Tibial nerve (tissue), 4 donors: Measurements from ENCODE around the gene RNASEH2A.

Experiments used
- EP300 ChIP-seq, 2 donors: sonication (generic); formaldehyde crosslinking; IDR thresholded peaks; one replicate each; pipeline ENCODE4 v1.6.1; 2017; ENCODE audit warnings: antibody characterized with exemption in 2 of 2, mild to moderate bottlenecking in 1 of 2
- POLR2A ChIP-seq, 2 donors: fragments of 450-650 bp; IDR thresholded peaks; one replicate each; pipeline ENCODE4 v1.6.1; 2017; ENCODE audit warnings: antibody characterized with exemption in 2 of 2, mild to moderate bottlenecking in 2 of 2, moderate library complexity in 2 of 2
- TF ChIP-seq, protein P1 (sequence below), 5 experiments: fragments of 200-600 bp in 3 of 5; fragments of 450-650 bp in 2 of 5; sonication (generic) in 3 of 5; IDR thresholded peaks; one replicate each; pipeline ENCODE4 v1.5.1; 2016 to 2019; ENCODE audit warnings: antibody characterized with exemption in 5 of 5, mild to moderate bottlenecking in 3 of 5, moderate library complexity in 2 of 5

DNA sequence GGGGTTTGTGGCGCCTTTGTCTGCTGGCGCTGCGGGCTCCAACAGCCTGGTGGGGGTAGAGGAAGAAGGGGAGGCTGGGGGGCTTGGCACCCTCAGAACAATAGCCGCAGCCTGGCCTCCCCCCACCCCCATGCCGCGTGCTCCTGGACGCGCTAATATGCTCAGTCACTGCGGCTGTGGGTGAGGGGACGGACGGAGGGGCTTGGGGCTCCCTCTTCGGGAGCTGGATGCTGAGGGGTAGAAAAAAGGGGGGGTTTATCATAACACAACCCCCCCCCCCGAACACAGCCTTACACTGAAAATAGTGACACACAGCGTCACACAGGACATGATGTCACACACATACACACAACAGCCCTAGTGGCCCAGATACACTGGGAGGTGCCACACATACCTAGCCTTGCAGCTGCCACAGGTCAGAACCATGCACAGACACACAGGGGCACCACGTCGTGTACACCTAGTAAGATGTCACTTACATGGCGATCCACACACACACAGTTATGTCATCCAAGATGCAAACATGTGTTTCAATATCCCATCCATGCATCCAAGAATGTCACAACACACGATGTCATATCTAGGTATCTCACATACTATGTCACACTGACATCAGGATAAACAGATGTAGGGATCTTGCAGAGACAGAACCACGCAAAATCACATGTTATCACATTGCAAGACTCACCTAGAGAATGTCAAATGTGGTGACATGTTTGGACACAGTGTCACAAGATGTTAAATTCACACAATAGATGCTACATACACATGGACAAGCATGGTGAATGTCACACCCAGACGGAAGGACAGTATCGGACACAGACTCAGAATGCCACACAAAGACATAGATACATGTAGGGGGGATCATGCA is 32.7 kb downstream of the RNASEH2A start:
- TF ChIP-seq, protein P1, sequence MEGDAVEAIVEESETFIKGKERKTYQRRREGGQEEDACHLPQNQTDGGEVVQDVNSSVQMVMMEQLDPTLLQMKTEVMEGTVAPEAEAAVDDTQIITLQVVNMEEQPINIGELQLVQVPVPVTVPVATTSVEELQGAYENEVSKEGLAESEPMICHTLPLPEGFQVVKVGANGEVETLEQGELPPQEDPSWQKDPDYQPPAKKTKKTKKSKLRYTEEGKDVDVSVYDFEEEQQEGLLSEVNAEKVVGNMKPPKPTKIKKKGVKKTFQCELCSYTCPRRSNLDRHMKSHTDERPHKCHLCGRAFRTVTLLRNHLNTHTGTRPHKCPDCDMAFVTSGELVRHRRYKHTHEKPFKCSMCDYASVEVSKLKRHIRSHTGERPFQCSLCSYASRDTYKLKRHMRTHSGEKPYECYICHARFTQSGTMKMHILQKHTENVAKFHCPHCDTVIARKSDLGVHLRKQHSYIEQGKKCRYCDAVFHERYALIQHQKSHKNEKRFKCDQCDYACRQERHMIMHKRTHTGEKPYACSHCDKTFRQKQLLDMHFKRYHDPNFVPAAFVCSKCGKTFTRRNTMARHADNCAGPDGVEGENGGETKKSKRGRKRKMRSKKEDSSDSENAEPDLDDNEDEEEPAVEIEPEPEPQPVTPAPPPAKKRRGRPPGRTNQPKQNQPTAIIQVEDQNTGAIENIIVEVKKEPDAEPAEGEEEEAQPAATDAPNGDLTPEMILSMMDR (IDR thresholded peaks at IDR 0.05) = no peak
- TF ChIP-seq EP300 (IDR thresholded peaks at IDR 0.05) = no peak
- TF ChIP-seq POLR2A (IDR thresholded peaks at IDR 0.05) = no peak
